ENCODE measurements around the gene IFNGR1.

The IFNGR1 gene

DNA sequence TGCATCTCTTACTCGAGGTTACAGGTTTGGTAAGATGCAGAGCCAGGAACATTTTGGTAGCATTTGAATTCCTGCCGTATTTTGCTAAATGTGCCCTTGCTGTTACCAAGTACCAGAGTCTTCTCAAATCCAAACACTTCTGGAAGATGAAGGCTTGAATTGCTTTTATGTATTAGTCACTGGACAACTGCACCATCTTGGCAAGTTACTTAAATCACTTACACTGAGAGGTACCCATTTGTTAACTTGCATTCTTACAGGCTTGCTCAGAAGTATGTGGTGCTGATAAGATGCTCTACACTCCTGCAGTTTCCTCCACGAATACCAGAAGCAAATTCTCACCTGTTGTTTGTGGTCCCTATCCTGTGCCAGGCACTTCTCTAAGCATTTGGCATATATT lies 58.4 kb downstream of the IFNGR1 start:
- H3K27ac ChIP-seq (replicated peaks; ENCODE audit: low read length), result no peak overlapping the region
- no peak overlapping the region for H4K8ac ChIP-seq (ENCODE audit: low read depth, low read length)
- H3K14ac ChIP-seq (ENCODE audit: low read length), result no peak overlapping the region
- no peaks in the 10 kb centered on the region for H3K36me3 ChIP-seq (replicated peaks in 1 of 2; ENCODE audit: control insufficient read depth in 2 of 2, insufficient read depth in 2 of 2, low read length in 2 of 2)
- no peaks in the 10 kb centered on the region for H3K4me1 ChIP-seq (ENCODE audit: control insufficient read depth in 2 of 2, insufficient read depth in 1 of 2, low read depth in 1 of 2, low read length in 2 of 2)
- no peak overlapping the region for H3K4me2 ChIP-seq (ENCODE audit: insufficient read depth, low read length, poor library complexity, severe bottlenecking)
- no peaks in the 10 kb centered on the region for H3K79me1 ChIP-seq (ENCODE audit: low read depth, low read length)
- no peak overlapping the region for H2BK12ac ChIP-seq (ENCODE audit: low read length)
- H2BK120ac ChIP-seq (ENCODE audit: low read depth, low read length), result no peak overlapping the region
- H3K4me3 ChIP-seq (ENCODE audit: low read length in 2 of 2), result no peak overlapping the region
- no peak overlapping the region for H3K4ac ChIP-seq (ENCODE audit: low read length)
- no peak overlapping the region for H2AK5ac ChIP-seq (ENCODE audit: low read depth, low read length)
- H2AFZ ChIP-seq (ENCODE audit: low read length), result no peak overlapping the region
- WGBS, 2 donors (ENCODE audit: extremely low coverage in 2 of 2, insufficient read length in 2 of 2, insufficient replicate concordance in 1 of 2), result no CpG with 5 or more reads among the region's 3 CpGs
- no peak overlapping the region for H3K23ac ChIP-seq (ENCODE audit: low read depth, low read length, poor library complexity)
- H4K91ac ChIP-seq (ENCODE audit: low read depth, low read length, poor library complexity), result no peak overlapping the region
- no peak overlapping the region for H3K18ac ChIP-seq (ENCODE audit: low read length)
- no peak overlapping the region for H2BK5ac ChIP-seq (ENCODE audit: low read length)
- H3K27me3 ChIP-seq (ENCODE audit: control insufficient read depth in 3 of 3, insufficient read depth in 3 of 3, low read depth in 1 of 3, low read length in 3 of 3), result peaks cover 0 to 2% (median 0%) of the 10 kb centered on the region in 3 experiments
- H3K9me3 ChIP-seq (replicated peaks in 1 of 2; ENCODE audit: control insufficient read depth in 2 of 2, insufficient read depth in 1 of 2, low read depth in 1 of 2, low read length in 2 of 2), result peaks cover 8 to 10% of the 10 kb centered on the region in 2 donors
- no peak overlapping the region for H3K9ac ChIP-seq (ENCODE audit: low read depth, low read length, poor library complexity)
- DNase-seq (ENCODE audit: low spot score), result no peak
- H2BK15ac ChIP-seq (ENCODE audit: low read length), result no peak overlapping the region

DNA sequence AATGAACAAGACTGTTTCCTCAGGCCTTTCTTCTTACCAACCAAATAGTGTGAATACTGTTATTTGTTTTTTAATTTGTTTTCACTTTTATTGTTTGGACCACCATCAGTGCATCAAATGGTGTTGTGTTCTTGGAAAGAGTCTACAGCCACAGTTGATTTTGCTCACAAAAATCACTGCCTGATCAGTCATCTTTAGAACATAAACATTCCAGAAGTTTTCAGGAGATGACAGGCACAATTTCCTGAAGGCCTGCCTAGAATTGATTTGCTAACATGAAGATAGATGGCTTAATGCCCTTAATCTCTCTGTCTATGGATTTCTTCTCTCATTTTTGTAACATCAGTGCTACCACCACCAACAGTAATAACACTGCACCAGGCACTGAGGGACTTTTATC lies 59.3 kb downstream of the IFNGR1 start:
- Histone ChIP-seq H3K4me1 (ENCODE audit: control insufficient read depth in 2 of 2, insufficient read depth in 1 of 2, low read depth in 1 of 2, low read length in 2 of 2) (no peaks in the 10 kb centered on the region), H3K9ac (ENCODE audit: low read depth, low read length, poor library complexity) (no peak overlapping the region), H4K91ac (ENCODE audit: low read depth, low read length, poor library complexity) (no peak overlapping the region), H3K79me1 (ENCODE audit: low read depth, low read length) (no peaks in the 10 kb centered on the region), H3K27me3 (ENCODE audit: control insufficient read depth in 3 of 3, insufficient read depth in 3 of 3, low read depth in 1 of 3, low read length in 3 of 3) (peaks cover 0 to 2% (median 0%) of the 10 kb centered on the region in 3 experiments), H3K4ac (ENCODE audit: low read length) (no peak overlapping the region), H3K4me2 (ENCODE audit: insufficient read depth, low read length, poor library complexity, severe bottlenecking) (no peak overlapping the region), H3K23ac (ENCODE audit: low read depth, low read length, poor library complexity) (no peak overlapping the region), H2BK12ac (ENCODE audit: low read length) (no peak overlapping the region), H3K9me3 (replicated peaks in 1 of 2; ENCODE audit: control insufficient read depth in 2 of 2, insufficient read depth in 1 of 2, low read depth in 1 of 2, low read length in 2 of 2) (peaks cover 8 to 10% of the 10 kb centered on the region in 2 donors), H3K27ac (replicated peaks; ENCODE audit: low read length) (no peak overlapping the region), H3K36me3 (replicated peaks in 1 of 2; ENCODE audit: control insufficient read depth in 2 of 2, insufficient read depth in 2 of 2, low read length in 2 of 2) (no peaks in the 10 kb centered on the region), H2AK5ac (ENCODE audit: low read depth, low read length) (no peak overlapping the region), H3K18ac (ENCODE audit: low read length) (no peak overlapping the region), H2BK5ac (ENCODE audit: low read length) (no peak overlapping the region), H2BK120ac (ENCODE audit: low read depth, low read length) (no peak overlapping the region), H3K4me3 (ENCODE audit: low read length in 2 of 2) (no peak overlapping the region), H3K14ac (ENCODE audit: low read length) (no peak overlapping the region), H2BK15ac (ENCODE audit: low read length) (no peak overlapping the region), H2AFZ (ENCODE audit: low read length) (no peak overlapping the region), H4K8ac (ENCODE audit: low read depth, low read length) (no peak overlapping the region)
- no peak for DNase-seq (ENCODE audit: low spot score)

- no peak overlapping the region for H4K8ac ChIP-seq (ENCODE audit: low read depth, low read length)
- H3K18ac ChIP-seq (ENCODE audit: low read length), result no peak overlapping the region
- H3K4me1 ChIP-seq (ENCODE audit: control insufficient read depth in 2 of 2, insufficient read depth in 1 of 2, low read depth in 1 of 2, low read length in 2 of 2), result no peaks in the 10 kb centered on the region
- no peak overlapping the region for H4K91ac ChIP-seq (ENCODE audit: low read depth, low read length, poor library complexity)
- no peaks in the 10 kb centered on the region for H3K36me3 ChIP-seq (replicated peaks in 1 of 2; ENCODE audit: control insufficient read depth in 2 of 2, insufficient read depth in 2 of 2, low read length in 2 of 2)
- no peak overlapping the region for H2BK12ac ChIP-seq (ENCODE audit: low read length)
- no peak overlapping the region for H3K4me3 ChIP-seq (ENCODE audit: low read length in 2 of 2)
- no peak overlapping the region for H2BK120ac ChIP-seq (ENCODE audit: low read depth, low read length)
- peaks cover 0 to 2% (median 0%) of the 10 kb centered on the region in 3 experiments for H3K27me3 ChIP-seq (ENCODE audit: control insufficient read depth in 3 of 3, insufficient read depth in 3 of 3, low read depth in 1 of 3, low read length in 3 of 3)
- no peak overlapping the region for H2BK5ac ChIP-seq (ENCODE audit: low read length)
- WGBS, 2 donors (ENCODE audit: extremely low coverage in 2 of 2, insufficient read length in 2 of 2, insufficient replicate concordance in 1 of 2), result no CpG with 5 or more reads among the region's 4 CpGs
- H3K14ac ChIP-seq (ENCODE audit: low read length), result no peak overlapping the region
- no peak overlapping the region for H3K4ac ChIP-seq (ENCODE audit: low read length)
- no peak overlapping the region for H2BK15ac ChIP-seq (ENCODE audit: low read length)
- no peak overlapping the region for H2AFZ ChIP-seq (ENCODE audit: low read length)
- H3K27ac ChIP-seq (replicated peaks; ENCODE audit: low read length), result no peak overlapping the region
- H3K9ac ChIP-seq (ENCODE audit: low read depth, low read length, poor library complexity), result no peak overlapping the region
- H3K23ac ChIP-seq (ENCODE audit: low read depth, low read length, poor library complexity), result no peak overlapping the region
- H2AK5ac ChIP-seq (ENCODE audit: low read depth, low read length), result no peak overlapping the region
- H3K4me2 ChIP-seq (ENCODE audit: insufficient read depth, low read length, poor library complexity, severe bottlenecking), result no peak overlapping the region
- H3K79me1 ChIP-seq (ENCODE audit: low read depth, low read length), result no peaks in the 10 kb centered on the region
- DNase-seq (ENCODE audit: low spot score), result no peak
- H3K9me3 ChIP-seq (replicated peaks in 1 of 2; ENCODE audit: control insufficient read depth in 2 of 2, insufficient read depth in 1 of 2, low read depth in 1 of 2, low read length in 2 of 2), result no peaks in the 10 kb centered on the region
Observed at GRCh38 chr6:137157601-137158000, 61.6 kb downstream of the IFNGR1 start.

DNA sequence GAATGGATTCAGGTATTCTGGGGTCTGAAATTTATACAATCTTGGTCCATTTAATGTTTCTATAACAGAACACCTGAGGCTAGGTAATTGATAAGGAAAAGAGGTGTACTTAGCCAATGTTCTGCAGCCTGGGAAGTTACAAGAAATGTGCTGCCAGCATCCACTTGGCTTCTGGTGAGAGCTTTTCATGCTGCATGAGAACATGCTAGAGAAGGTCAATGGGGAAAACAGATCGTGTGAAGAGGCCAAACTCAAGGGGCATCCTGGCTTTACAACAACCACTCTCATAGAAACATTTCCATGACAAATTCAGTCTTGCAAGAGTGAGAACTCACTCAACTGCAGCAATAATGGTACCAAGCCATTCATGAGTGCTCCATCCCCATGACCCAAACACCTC lies 62.5 kb downstream of the IFNGR1 start:
- H3K14ac ChIP-seq (ENCODE audit: low read length), result no peak overlapping the region
- no peak overlapping the region for H3K9ac ChIP-seq (ENCODE audit: low read depth, low read length, poor library complexity)
- H3K27me3 ChIP-seq (ENCODE audit: control insufficient read depth in 3 of 3, insufficient read depth in 3 of 3, low read depth in 1 of 3, low read length in 3 of 3), result peaks cover 0 to 2% (median 0%) of the 10 kb centered on the region in 3 experiments
- no peaks in the 10 kb centered on the region for H3K36me3 ChIP-seq (replicated peaks in 1 of 2; ENCODE audit: control insufficient read depth in 2 of 2, insufficient read depth in 2 of 2, low read length in 2 of 2)
- H3K79me1 ChIP-seq (ENCODE audit: low read depth, low read length), result no peaks in the 10 kb centered on the region
- no peak overlapping the region for H2BK12ac ChIP-seq (ENCODE audit: low read length)
- H2BK120ac ChIP-seq (ENCODE audit: low read depth, low read length), result no peak overlapping the region
- H3K4me1 ChIP-seq (ENCODE audit: control insufficient read depth in 2 of 2, insufficient read depth in 1 of 2, low read depth in 1 of 2, low read length in 2 of 2), result no peaks in the 10 kb centered on the region
- no peak overlapping the region for H3K27ac ChIP-seq (replicated peaks; ENCODE audit: low read length)
- DNase-seq (ENCODE audit: low spot score), result no peak
- H2BK5ac ChIP-seq (ENCODE audit: low read length), result no peak overlapping the region
- no peaks in the 10 kb centered on the region for H3K9me3 ChIP-seq (replicated peaks in 1 of 2; ENCODE audit: control insufficient read depth in 2 of 2, insufficient read depth in 1 of 2, low read depth in 1 of 2, low read length in 2 of 2)
- no peak overlapping the region for H3K4me3 ChIP-seq (ENCODE audit: low read length in 2 of 2)
- H3K4ac ChIP-seq (ENCODE audit: low read length), result no peak overlapping the region
- no CpG with 5 or more reads among the region's 1 CpG for WGBS, 2 donors (ENCODE audit: extremely low coverage in 2 of 2, insufficient read length in 2 of 2, insufficient replicate concordance in 1 of 2)
- H3K4me2 ChIP-seq (ENCODE audit: insufficient read depth, low read length, poor library complexity, severe bottlenecking), result no peak overlapping the region
- no peak overlapping the region for H2AK5ac ChIP-seq (ENCODE audit: low read depth, low read length)
- H3K23ac ChIP-seq (ENCODE audit: low read depth, low read length, poor library complexity), result no peak overlapping the region
- no peak overlapping the region for H4K91ac ChIP-seq (ENCODE audit: low read depth, low read length, poor library complexity)
- H2BK15ac ChIP-seq (ENCODE audit: low read length), result no peak overlapping the region
- no peak overlapping the region for H4K8ac ChIP-seq (ENCODE audit: low read depth, low read length)
- H3K18ac ChIP-seq (ENCODE audit: low read length), result no peak overlapping the region
- H2AFZ ChIP-seq (ENCODE audit: low read length), result no peak overlapping the region

Measured in neuronal stem cell (in vitro differentiated cells).